GM18867 (cell line): ENCODE measurements around the gene CAMKK1.
"Not testable (repeated sequence)": the region's sequence is repeated elsewhere in the genome, so short reads cannot be mapped to it uniquely, and the experiment has no call there.

Experiments
- ATAC-seq: cut with Tn5 transposase; IDR thresholded peaks from one replicate; pipeline ENCODE4 v1.9.1; 2021; ENCODE audit warnings: mild to moderate bottlenecking, moderate library complexity; ENCODE audit not compliant: unreplicated experiment

Gene CAMKK1

DNA sequence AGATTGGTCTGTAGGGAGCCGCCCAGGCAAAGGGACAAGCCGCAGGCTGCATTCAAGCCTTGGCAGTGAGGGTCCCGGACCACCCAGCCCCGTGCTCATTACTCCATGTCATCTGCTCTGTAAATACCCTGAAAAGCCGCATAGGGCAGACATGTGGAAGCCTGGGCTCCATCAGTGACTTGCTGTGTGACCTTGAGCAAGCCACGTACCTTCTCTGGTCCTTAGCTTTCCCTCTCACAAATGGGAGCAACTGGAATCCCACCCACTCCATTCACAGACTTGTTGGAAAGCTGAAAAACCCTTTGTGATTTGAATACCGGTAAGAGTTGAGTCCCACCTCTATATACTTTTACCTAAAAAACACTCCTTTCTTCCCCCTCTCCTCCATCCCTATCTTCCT, 11.9 kb downstream of the CAMKK1 start:
- ATAC-seq, result no peak

DNA sequence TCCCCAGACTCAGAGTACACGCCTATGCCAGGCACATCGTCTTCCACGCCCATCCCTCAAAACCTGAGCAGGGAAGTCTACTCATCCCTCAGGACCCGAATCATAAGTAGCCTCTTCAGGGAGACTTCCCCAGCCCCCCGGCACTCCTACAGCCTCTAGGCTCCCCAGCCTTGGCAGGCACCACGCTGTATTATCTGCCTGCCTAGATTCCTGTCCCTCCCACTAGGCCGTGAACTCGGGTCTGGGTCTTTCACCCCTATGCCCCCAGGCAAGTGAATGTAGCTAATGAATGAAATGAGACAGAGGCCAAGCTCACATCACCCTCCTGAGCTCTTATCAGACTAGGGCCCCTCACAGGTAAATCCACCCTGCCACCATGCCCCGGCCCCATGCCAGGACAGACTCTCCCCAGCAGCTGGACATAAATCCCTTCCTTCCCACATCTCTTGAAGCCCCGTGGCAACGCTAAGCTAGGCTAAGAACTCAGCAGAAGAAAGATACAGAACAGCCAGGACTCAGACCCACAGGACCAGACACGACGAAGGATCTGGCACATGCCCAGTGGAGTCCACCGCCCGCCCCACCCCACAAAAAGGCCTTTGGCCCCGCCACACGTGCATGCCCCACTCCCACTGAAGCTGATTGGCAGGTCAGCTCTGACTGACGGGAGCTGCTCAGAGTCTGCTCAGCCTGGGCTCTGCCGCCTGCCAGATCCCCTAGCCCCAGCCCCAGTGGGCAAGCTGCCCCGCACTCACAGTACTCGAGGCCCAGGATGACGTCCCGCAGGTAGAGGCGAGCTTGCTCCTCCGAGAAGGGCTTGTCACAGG, 13.0 kb downstream of the CAMKK1 start:
- no peak for ATAC-seq

DNA sequence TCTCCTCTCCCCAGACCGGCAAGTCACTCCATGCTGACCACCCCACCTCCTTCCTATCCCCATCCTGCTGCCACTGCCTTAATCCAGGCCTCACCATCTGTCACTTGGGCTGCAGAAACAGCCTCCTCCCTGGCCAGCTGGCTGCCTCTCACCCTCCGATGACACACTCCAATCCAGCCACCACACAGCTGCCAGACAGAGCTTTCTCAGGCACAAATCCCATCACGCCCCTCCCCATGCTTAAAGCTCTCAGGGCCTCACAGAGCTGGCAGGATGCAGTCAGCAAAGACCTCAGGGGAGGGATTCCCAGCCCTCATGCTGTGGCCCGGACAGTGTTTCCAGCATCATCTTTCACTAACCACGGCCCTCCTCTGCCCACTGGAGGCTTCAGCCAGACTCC, 13.7 kb downstream of the CAMKK1 start:
- no peak for ATAC-seq

DNA sequence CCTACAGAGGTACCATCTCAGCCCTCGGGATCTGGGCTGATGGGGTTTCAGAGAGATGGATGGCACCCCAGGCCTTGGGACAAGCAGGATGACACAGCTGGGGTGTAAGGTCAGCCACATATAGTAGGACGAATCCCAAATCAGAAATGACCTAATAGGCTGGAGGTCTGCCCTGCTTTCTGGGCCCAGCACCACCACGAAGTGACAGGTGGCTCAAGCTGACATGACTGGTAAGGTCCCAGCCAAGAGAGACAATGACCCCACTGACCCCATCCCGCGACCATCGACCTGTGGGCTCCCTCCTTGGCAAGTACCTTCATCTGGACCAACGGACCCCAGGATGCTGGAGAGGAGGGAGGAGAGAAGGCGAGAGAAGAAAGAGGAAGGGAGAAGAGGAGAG, 15.6 kb downstream of the CAMKK1 start:
- no peak for ATAC-seq

DNA sequence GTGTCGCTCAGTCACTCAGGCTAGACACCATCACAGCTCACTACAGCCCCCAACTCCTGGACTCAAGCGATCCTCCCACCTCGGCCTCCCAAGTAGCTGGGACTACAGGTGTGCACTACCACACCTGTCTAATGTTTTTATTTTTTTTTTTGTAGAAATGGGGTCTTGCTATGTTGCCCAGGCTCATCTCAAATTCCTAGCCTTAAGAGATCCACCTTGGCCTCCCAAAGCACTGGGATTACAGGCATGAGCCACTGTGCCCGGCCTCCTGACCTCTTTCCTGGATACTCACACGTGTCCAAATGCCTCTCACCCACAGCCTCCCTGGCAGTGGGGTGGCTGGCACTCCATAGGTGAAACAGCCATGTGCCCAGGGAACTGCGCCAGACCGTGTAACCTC, 17.5 kb downstream of the CAMKK1 start:
- no peak for ATAC-seq

DNA sequence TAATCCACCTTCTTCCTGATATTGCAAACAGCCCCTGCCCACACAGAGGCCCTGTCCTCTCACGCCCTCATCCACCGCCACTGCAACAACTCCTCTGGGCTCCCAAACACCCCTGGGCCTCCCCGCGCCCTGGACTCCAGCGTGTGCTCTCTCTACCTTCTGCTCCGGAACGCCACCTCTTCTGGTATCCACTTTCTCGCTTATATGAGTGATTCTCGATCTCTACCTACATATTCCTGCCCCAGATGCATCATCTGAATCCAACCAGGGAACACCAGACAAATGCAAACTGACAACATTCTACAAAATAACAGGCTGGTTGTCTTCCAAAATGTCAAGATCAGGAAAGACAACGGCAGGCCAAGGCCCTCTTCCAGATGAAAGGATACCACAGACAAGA, 19.0 kb downstream of the CAMKK1 start:
- ATAC-seq, result no peak

DNA sequence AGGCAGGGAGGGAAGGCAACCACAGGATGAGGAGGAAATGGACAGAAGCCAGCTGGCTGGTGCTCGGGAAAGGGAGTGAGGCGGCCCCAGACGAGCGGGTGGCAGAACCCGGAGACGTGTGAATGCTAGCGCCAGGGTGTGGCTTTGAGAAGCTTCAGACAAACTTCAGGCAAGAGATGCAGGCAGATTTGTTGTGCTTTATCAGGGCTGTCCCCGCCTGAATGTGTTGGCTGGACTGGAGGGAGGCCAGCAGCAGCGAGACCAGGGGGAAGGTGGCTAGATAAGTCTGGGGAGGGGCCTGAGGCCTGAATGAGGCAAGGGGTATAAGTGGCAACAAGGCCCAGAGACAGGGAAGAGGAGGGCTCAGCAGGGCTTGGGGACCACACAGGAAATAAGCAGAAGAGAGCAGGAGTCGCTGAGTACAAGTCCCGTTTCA, 22.0 kb downstream of the CAMKK1 start:
- ATAC-seq, result no peak

DNA sequence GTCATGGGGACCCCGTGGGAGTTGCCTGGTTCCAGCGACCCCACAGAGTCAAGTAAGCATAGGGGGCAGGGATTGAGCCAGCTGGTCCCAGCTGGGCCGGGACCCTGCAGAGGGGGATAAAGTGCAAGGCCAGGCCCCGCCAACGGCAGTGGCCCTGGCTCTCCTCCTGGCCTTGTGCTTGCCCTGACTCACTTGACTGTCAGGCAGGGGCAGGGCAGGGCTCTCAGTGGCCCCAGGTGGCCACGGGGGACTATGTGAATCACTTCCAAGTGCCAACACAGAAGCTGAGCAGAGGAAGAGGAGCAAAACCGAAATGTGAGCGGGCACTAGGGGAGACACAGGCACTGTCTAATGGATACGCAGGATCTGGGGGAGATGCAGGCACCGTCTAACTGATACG, 25.2 kb downstream of the CAMKK1 start:
- ATAC-seq, result no peak

DNA sequence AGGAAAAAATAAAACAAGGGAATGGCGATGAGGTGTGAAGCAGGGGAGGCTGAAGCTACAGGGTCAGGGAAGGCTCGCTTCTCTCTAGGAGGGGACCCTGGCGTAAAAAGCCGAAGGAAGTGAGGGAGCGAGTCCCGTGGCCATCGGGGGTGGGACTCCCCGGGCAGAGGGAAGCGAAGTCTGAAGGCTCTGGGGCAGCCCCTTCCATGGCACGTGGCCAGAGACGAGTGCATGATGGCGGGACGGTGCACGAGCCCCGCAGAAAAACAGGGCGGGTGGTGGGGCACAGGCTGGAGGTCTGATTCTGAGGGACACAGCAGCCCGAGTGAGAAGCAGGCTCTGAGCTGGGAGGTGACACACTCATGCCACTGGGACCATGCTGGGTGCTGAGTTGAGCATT, 25.7 kb downstream of the CAMKK1 start:
- no peak for ATAC-seq

DNA sequence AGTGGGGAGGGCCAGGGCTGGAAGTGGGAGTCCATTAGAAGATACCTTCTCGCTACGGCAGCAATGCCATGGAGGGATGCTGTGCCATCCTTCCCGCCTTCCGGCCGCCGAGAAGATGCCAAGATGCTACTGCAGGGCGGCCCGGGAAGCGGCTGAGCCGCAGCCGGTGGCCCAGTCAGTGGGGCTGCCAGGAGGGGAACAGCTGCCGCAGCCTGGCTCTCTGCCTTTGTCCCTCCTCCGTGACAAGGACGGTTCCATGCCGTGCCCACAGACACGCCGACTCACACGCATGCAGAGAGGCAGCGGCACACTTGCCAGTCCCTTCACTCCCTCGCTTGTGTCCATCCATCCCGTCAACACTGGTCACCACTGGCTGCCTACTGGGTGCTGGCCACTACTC, 26.6 kb downstream of the CAMKK1 start:
- ATAC-seq, result no peak

DNA sequence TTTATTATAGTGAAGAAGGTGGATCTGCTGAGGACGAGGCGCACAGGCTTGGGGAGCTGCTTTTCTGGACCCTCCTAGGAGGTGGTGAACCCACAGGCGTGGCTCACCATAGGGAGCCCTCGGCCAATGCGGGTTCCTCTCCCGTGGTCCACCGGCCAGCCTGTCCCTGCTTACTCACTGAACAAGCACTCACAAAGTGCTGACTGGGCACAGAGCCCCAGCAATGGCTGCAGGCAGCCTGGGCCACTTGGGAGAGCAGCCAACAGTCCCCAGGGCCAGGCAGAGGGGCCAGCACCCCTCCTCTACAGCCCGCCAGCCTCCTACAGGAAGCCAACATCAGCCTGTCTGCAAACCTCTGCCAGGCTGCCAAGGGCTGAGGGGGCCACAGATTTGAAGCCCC, 27.7 kb downstream of the CAMKK1 start:
- no peak for ATAC-seq

DNA sequence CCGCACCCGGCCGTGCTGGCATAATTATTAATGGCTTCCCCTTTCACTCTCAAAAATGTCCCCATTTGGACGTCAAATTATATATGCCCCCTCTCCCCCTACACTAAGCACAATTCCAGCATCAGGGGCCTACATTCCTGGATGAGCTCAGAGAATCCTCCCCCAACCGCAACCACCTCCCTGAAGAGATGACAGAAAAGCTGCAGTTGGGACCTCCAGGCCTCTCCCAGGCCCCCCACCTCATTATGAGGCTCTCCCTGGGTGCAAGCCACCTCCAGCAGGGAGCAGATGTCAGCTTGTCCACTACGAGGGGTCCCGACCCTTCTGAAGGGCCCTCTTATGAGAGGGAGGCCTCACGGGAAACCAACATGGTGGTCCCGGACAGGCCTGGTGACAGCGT, 28.3 kb downstream of the CAMKK1 start:
- ATAC-seq, result no peak

DNA sequence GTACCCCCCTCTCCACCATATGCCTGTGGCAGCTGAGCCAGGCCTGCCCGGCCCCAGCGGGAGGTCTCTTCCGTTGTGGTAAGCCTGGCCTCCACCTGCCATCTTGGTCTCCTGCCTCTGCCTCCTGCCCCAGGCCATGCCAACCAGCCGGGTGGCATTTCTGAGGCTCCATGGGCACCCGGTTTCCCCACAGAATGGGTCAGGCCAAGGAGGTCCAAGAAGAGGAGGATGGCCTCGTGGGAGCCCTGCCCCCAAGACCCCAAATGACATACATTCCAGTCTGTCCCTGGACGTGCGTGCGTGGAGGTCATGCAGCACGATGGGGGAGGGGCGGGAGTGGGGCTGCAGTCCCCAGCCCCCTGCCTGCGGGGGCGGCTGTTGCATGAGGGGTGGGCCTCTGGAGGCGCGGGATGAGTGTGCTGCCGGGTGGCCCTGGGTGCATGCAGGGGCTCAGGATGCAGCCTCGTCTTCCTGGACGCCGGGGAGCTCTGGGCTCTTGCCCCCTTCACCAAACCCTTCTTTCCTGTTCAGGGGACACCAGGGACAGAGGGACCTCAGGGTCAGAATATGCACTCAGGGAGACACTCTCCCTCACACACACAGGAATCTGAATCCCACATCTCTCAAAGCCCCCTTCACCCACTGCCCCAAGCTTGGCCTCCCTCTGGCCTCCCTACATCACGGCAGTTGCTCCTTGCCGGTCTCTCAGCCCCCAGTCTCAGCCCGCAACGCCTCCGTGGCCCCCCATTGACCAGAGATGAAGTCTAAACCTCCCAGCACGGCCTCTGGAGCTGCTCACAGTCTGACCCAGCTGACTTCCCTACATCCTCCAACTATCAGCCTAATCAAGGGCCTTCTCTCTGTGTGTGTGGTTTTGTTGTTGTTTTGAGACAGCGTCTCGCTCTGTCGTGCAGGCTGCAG, 30.8 kb downstream of the CAMKK1 start:
- no peak for ATAC-seq

DNA sequence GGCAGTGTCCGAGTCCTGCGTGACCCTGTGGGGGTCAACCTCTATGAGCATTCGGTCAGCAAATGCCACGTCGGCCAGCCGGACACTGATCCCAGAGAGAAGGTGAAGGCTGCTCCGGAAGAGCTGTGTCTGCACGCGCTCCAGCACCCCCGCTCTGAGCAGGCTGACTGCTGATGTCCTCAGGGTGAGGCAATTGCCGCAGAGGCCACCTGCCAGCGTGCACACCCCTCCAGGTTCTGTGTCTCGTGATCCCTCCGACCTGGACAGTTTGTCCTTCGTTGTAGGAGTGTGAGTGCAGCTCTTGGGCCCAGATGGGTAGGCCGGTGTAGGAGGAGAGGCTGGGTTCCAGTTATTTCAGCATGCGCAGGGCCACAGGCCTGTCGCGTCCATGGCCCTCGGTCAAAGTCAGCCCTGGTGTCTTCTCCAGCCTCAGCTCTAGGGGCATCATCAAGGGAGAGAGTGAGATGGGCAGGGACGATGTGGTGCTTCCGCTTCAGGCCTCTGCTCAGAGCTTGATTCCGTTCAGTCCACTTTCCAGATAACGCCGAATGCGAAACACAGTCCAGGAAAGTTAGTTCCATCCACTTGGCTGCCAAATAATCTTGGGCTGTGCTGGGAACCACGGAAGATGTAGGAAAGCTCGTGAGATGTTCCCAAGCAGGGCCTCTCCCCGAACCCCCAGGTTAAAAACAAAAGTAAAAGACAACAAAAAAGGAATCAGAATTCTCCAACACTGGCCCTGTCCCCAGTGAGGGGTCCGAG, 31.7 kb downstream of the CAMKK1 start:
- ATAC-seq, result no peak

DNA sequence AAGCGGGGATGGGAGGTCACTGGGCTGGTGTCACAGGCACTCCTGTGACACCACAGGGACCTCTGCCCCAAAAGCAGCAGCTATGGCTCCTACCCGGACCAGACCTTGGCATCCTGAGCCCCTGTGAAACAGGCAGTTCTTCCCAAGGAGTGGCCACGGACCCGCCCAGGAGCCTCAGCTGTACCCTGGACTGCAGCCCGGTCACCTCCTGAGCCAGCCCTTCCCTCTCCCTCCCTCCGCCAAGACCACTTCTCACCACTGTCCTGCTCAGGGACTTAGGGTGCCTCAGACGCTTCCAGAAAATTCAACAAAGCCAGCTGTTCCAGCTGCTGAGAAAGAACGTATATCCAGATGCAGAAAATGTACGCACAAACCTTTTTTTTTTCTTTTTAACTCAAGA, 32.9 kb downstream of the CAMKK1 start:
- ATAC-seq, result no peak

DNA sequence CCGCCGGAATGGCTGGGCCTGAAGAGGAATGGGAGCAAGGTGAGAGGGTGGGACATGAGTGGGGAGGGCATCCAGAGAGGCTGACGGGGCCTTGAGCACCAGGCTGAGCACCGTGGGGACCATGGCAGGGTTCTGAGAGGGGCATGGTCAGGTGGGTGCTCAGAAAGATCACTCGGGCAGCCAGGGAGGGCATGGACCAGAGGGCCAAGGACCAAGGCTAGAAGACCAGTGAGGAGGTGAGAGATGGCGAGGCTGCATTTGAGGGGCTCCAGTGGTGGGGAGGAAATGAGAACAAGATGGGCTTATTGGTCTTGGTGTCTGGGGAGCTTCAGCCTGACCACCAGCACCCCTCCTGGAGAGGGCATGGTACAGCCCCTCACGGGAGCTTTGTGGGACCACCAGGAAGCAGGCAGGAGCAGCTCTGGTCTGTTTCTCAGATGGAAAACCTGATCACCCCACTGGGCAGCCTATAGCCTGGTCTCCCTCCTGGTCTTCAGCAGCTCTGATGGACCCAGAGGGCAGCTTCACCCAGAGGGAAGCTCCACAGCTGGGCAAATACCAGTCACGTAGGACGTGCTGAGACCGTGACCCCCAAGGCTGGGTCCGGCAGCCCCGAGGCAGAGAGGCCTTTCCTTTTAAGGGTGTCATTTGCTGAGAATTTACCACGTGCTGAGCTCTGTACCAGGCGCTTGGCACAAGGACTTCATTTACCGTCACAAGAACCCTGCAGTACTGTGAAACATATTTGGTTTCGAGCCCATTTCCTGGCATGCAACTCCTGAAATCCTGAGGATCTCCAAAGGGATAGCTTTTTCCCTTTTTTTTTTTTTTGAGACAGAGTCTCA, 35.4 kb downstream of the CAMKK1 start:
- ATAC-seq, result no peak

DNA sequence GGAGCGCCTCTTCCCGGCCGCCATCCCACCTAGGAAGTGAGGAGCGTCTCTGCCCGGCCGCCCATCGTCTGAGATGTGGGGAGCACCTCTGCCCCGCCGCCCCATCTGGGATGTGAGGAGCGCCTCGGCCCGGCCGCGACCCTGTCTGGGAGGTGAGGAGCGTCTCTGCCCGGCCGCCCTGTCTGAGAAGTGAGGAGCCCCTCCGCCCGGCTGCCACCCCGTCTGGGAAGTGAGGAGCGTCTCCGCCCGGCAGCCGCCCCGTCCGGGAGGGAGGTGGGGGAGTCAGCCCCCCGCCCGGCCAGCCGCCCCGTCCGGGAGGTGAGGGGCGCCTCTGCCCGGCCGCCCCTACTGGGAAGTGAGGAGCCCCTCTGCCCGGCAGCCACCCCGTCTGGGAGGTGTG, 38.6 kb downstream of the CAMKK1 start:
- ATAC-seq, result not testable (repeated sequence)

DNA sequence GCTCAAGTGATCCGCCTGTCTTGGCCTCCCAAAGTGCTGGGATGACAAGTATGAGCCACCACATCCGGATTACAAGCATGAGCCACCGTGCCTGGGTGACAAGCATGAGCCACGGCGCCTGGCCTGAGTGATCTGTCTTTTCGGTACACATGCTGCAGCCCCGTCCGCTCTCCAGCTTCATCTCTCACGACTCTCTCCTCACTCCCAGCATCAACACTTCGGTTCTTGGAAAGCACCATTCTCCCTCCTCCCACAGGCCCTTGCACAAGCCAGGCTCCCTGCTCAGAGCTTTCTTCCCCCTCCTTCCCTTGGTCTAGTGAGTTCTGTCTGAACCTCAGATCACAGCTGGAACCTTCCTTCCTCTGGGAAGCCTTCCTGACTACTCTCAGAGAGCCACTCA, 40.3 kb downstream of the CAMKK1 start:
- ATAC-seq, result no peak

DNA sequence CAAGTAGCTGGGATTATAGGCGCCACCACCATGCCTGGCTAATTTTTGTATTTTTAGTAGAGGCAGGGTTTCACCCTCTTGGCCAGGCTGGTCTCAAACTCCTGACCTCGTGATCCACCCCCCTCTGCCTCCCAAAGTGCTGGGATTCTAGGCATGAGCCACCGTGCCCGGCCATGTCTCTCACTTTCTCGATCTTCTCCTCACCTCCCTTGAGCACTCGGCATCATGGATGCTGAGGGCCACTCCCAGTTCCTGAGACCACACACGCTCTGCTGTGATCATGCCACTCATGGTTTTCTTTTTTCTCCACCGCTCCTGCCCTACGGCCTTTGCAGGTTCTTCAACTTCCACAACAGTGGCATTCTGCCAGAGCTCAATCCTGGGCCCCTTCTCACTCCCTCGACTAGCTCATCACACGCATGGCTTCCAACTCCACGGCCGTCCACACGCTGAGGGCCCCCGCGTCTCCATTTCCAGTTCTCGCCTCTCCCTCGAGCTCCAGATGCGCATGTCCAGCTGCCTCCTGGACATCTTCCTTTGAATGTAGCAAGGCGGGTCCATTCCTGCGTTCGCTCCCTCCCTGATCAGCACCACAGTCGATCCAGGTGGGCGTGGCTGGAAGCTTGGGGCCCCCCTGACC, 41.3 kb downstream of the CAMKK1 start:
- no peak for ATAC-seq
